SK-N-DZ (cell line): ENCODE data around the gene KIF1A.

Experiments
- DNase-seq: peaks from one replicate; pipeline ENCODE4 v3.0.0-alpha.2; 2015; ENCODE audit warnings: low spot score

The KIF1A gene

GRCh38 chr2:240799033-240799820, 20.8 kb downstream of the KIF1A start:
- no peak for DNase-seq

- no peak for DNase-seq
Measured at GRCh38 chr2:240798327-240798905, 21.6 kb downstream of the KIF1A start.

GRCh38 chr2:240797914-240798313, 22.1 kb downstream of the KIF1A start:
- no peak for DNase-seq

- DNase-seq: no peak
Measured at GRCh38 chr2:240797500-240797895, 22.5 kb downstream of the KIF1A start.

- no peak for DNase-seq
Measured at GRCh38 chr2:240796543-240797499, 23.2 kb downstream of the KIF1A start.

- no peak for DNase-seq
Measured at GRCh38 chr2:240795916-240796510, 24.0 kb downstream of the KIF1A start.

GRCh38 chr2:240795454-240795853, 24.6 kb downstream of the KIF1A start:
- no peak for DNase-seq

- no peak for DNase-seq
Measured at GRCh38 chr2:240794178-240794721, 25.8 kb downstream of the KIF1A start.

- DNase-seq: no peak
Measured at GRCh38 chr2:240793313-240794177, 26.5 kb downstream of the KIF1A start.

- DNase-seq: no peak
Measured at GRCh38 chr2:240792629-240793312, 27.2 kb downstream of the KIF1A start.

- DNase-seq: peak; percentile 42
Measured at GRCh38 chr2:240791821-240792628, 28.0 kb downstream of the KIF1A start.

GRCh38 chr2:240791221-240791800, 28.7 kb downstream of the KIF1A start:
- no peak for DNase-seq

- DNase-seq: no peak
Measured at GRCh38 chr2:240790370-240791220, 29.4 kb downstream of the KIF1A start.

GRCh38 chr2:240789501-240790369, 30.3 kb downstream of the KIF1A start:
- DNase-seq: no peak

GRCh38 chr2:240789051-240789453, 31.0 kb downstream of the KIF1A start:
- DNase-seq: no peak

GRCh38 chr2:240788482-240788881, 31.5 kb downstream of the KIF1A start:
- no peak for DNase-seq
